RKO (cell line): Measurements from ENCODE around the gene ARSB.

Source experiments
- DNase-seq: peaks from one replicate; pipeline ENCODE4 v3.0.0-alpha.2; 2016; ENCODE audit warnings: low spot score

ARSB gene

DNA sequence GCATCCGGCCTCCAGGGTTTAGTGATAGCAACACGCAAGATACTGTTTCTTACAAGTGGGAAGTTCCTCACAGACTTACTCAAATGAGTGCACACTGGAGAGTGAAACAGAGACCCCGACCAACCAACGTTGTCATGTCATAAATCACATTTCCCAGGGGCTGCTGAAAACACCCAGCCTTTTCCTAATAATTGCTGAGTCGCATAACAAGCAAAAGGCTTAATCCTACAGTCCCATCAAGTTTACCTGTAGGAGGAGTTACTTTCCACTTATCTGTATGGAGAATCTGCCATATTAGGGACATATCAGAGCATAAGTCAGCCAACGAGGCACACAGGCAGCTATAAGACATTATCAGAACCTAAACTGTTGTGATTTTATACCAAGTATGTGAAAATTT, 180.1 kb downstream of the ARSB start:
- no peak for DNase-seq

DNA sequence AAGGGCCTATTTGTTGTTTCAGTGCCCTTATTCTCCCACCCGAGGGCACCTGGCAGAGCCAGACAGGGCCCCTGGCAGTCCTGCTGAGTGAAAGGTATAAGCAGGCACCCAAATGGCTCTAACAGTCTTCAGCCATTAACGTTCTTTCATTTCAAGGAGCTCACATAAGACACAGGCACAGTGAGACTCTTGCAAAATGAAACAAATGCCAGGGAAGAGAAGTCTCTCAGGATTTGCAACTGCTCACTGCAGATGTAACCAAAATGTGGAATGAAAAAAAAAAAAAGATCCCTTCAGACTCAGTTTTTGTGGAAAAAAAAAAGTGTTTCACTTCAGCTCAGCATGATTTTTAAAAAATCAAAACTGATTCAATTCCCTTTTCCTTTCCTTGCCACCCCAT, 181.2 kb downstream of the ARSB start:
- no peak for DNase-seq

DNA sequence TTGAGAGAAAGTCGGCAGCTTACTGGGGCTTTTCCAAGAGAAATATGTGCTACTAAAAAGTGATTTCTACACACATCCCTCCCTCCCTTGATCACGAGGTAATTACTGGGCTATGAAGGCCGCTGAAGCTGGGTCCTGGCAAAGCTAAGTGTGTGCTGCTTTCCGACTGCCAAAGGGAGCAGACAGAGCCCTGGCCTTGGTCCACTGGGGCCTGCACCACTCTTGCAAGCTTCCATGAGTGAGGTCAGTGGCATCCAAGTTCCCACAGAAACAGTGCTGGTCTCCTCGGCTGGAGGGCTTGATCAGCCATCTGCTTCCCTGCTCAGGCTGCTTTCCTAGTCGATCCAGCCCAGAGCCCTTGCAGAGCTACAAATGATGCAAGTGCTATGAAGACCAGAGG, 181.8 kb downstream of the ARSB start:
- no peak for DNase-seq

DNA sequence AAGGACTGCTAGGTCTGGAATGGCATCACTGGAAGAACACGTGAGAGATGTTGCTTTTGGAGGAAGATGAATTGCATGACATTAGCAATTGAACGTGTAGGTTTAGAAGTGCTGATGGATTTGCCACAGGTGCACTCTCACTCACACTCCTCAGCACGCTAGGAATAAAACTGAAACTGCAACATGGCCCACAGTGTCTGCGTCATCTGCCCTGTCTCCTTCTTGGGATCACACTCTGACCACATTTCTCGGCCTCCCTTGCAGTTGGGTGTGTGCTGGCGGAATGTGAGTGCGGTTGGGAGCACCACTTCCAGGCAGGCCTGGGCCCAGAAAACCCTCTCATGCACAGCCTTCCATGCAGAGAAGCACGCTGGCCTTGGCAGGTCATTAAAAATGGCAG, 183.7 kb downstream of the ARSB start:
- no peak for DNase-seq

DNA sequence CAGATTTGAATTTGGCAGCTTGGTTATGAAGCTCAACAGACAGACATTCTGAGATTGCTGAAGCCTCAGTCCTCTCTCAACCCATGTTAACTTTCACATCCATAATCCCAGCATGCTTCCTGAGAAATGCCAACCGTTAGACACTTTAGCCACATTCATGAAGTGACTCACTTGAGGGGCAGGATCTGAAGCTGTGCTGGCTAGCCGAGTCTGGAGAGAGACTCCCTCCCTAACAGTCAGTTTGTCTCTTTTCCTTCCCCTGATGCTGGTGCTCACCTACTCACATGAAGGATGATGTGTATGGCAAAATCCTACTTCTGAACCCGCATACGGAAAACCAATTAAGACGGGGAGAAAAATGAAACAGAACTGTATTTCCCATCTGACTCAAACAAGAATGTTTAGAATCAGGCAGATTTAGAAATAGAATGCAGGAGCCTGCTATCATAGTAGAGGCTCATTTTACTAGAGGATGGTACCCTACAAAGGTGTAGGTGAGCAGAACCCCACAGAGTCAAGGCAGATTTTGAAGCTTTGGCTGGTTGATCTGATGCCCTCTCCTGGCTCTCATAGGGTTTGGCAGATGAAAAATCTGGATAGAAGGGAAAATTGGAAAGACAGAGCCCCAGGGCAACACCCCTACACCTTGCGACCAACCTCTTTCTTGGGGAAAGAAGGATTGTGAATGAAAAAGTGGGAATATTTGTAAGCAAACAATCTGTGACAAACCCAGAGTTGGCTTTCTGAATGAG, 185.7 kb downstream of the ARSB start:
- DNase-seq = no peak

DNA sequence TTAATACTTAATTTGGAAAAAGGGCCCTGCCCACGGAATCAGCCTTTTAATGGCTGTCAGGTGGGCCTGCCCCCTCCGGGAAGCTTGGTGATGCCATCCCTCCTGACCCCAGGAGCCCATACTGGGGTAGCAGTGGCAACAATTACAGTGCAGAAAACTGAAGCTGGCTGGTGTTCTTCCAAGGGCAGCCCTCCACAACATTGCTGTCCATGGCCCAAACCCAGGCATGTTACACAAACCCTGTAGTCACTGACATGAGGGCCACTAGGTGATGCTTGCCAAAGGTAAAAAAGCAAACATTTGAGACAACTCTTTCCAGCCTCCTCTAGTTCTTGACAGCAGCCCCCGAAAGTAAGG, 186.5 kb downstream of the ARSB start:
- DNase-seq = no peak

DNA sequence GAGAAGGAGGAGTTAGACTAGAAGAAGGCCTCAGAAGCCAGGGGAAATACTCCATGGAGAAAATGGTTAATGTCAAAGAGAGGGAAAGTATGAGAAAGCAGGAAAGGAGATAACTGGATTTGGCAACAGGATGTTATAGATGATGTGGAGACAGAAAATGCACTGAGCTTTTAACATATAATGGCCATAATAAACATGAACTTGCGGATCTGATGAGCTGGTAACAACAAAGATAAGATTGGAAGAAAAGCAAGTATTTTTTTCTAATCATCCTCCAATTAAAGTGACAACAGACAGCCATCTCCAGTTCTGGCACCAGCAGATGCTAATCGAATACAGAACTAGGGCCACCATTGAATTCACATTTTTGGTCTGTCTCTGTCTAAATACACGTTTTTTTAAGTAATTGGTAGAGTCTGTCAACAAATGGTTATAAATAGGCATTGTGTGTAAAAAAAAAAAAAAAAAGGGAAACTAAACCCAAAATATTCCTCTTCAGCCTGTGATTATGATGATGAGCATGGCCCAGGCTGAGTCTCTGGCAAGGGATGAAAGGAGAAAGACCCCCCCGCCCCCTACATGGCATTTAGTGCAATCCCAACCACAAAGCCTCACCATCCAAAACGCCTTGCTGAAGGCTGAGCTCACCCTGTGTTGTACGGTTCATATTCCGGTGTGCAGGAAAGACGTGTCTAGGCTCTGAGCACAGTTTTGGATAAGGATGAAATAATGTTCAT, 187.0 kb downstream of the ARSB start:
- no peak for DNase-seq

DNA sequence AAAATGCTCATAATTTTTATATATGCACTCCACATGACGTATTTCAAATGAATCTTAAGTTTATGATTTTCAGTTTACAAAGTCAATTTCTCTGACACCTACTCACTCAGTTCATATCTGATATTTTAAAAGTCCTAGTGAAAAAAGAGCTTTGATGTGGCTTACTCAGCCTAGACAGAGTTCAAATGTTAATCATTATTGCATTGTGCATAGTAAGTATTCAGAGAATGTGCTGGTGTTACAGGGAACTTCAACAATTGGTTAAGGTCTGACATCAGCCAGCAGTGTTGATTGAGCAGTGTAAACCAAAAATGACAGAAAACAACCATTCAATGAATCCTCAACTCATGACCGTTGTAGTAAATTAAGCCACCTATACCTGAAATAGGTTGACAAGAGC, 189.4 kb downstream of the ARSB start:
- DNase-seq = no peak

DNA sequence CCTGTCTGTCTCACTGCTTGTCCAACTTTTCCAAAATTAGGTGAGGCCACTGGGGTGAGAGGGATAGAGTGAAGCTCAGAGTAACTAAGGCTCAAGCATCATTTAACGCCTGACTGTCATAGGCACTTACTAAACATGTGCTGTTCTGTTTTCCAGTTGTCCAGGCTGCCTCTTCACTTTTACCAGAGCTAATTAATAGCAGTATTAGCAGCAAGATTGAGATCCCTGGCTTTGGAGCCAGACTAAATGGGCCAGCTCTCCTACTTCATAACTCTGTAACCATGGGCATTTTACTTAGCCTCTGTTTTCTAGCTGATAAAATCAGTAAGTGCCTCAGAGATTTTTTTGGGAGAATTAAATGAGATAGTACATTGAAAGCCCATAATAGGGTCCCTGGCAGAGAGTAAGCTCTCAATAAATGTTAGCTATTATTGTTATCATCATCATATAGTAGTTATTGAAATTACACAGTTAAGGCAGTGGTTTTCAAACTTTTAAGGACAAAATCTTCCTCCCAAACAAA, 190.4 kb downstream of the ARSB start:
- DNase-seq = no peak

DNA sequence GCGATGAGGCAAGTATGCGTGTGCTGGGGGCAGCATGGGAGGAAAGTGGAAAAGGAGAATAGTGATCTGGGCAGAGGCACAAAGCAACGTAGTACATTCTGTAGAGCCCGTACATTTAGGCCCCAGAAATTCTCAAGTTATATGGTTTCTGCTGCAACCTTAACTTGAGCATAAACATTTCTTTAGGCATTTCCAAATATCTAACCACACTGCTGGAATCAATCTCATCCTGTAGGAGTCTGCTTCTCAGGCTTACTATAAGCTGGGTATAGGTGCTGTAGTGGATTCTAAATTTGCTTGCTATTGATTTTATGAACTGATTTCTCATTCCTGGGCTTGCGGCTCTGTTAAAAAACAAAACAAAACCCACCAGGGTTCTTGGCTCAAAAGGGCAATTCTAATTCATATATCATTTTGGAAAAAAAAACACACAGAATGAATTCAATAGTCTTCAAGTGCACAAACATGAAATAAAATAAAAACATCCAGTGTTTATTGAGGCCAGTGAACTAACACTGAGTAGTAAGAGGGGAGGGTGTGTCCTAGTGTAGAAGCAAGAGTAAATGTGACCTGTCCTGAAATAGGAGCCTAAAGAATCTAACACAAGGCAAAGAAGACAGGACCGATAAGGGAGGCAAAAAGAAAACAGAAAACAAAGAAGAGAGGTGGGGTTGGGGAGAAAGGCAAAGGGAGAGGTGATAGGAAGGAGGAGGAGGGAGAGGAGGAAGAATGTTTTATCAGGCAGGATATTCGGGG, 191.0 kb downstream of the ARSB start:
- DNase-seq = no peak

DNA sequence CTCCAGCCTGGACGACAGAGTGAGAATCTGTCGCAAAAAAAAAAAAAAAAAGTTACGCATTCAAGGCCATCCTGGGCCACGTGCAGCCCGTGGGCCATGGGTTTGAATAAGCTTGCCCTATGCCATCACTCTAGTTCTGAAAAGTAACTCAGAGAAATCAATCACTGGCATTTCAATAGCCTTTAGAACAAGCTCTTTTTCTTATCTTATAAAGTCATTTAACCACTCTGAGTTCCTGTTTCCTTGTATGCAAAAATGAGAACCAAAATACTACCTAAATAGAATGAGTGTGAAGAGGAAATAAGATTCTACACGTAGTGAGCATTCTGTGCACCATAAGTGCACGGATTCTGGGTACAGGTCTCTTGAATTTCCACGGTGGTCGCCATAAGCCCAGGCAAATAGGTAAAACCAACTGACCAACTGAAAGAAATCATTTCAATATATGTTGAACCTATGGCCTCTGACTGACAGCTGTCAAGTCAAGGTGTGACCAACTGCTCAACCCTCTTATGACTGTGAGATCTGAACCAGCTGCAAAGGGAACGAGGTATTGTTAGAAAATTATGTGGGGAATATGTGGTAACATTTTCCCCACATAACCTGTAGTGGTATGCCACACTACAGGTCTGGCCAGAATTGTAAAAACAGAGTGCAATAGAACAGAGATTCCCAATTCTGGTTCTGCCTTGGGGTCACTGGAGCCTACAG, 192.6 kb downstream of the ARSB start:
- no peak for DNase-seq

DNA sequence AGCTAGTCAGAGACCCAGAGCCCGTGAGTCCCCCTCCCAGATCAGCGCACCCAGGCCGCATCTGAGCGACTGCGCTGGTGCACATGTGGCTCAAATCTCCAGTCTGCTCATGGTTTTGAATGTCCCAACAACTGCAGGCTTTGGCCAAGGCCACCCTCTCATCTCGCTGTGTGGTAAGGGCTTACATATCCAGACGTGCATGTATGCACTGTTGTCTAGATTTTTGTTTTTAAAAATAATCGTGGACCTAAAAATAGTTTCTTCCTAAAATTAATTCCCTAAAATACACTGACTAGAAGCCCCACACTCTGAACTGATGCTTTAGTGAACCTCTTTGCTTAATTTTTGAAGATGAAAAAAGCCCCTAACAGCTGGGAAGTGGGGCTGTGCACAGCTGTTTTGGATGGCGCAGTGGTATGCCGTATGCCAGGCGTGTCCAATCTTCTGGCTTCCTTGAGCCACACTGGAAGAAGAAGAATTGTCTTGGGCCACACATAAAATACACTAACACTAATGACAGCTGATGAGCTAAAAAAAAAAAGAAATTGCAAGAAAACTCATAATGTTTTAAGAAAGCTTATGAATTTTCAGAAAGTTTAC, 193.5 kb downstream of the ARSB start:
- no peak for DNase-seq

DNA sequence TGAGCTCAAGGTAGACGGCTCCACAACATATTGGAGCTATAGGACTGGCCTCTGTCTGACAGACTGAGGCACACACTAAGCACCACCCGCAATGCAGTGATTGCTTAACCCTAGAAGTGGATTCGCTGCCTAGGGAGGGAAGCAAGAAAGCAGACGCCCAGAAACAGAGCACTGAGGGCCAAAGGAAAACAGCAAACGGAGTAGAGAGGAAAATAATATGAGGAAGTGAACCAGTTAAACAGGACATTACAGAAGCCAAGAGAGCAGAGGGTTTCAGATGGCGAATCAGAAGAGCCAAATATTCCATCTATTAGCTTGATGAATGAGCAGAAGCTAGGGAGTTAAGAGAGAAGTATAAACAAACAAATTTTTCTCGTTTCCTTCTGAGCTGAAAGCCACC, 197.3 kb downstream of the ARSB start:
- no peak for DNase-seq

DNA sequence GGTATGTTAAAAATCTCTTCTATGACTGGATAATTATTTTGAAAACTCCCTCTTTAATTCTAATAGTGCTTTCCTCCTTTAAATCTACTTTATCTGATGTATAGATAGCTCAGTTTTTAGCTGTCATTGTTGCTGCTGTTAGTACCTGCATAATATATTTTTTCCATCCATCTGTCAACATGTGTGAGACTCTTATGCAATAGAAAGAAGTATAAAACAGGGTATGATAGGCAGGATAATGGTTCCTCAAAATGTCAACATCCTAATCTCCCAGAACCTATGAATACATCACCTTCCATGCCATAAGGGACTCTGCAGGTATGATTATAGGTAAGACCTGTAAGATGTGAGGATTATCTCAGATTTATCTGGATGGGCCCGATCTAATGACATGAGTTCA, 199.7 kb downstream of the ARSB start:
- no peak for DNase-seq

DNA sequence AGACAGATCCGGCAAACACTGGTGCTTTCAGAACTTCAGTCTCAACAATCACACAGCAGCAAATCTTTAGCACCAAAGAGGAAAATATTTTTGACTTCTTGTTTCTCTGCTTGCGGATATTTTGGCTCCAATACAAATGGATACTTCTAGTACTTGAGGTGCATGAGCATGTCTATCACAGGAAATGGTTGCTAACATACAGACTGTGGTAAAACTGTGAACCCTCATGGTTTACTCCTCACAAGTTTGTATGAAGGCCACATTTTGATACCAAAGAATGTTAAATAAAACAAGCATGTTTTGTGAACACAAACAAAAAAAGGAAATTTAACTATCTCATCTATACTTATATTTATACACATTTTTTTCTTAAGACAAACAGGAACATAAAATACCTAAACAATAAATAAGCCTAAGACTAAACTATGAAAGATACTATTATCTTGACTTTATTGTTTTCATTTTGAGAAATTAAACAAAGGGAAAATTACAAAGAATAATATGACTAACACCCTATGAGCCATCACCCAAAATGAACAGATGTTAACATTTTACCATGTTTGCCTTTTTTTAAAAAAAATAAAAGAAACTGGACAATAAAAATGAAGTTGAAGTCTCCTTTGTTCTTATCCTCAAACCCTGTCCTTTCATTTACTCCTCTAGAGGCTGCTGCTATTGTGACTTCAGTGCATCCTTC, 201.5 kb downstream of the ARSB start:
- DNase-seq = no peak

DNA sequence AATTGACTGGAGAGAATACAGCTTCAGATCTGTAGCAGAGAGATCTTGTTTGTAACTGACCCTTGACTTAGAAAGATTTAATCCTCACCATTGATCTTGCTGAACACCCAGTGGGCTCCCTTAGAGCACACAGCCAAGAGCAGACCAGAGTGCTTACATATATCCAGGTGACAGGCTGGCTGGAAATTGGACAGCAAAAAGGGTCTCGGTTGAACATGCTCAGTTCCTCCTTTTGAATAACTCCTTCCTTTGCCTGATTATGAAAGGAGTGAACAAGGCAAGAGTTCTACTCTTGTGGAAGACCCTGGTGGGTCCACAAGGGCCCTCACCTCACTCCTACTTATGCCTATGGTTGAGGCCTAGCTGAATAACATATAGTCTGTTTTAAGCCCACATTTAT, 202.4 kb downstream of the ARSB start:
- DNase-seq = no peak

DNA sequence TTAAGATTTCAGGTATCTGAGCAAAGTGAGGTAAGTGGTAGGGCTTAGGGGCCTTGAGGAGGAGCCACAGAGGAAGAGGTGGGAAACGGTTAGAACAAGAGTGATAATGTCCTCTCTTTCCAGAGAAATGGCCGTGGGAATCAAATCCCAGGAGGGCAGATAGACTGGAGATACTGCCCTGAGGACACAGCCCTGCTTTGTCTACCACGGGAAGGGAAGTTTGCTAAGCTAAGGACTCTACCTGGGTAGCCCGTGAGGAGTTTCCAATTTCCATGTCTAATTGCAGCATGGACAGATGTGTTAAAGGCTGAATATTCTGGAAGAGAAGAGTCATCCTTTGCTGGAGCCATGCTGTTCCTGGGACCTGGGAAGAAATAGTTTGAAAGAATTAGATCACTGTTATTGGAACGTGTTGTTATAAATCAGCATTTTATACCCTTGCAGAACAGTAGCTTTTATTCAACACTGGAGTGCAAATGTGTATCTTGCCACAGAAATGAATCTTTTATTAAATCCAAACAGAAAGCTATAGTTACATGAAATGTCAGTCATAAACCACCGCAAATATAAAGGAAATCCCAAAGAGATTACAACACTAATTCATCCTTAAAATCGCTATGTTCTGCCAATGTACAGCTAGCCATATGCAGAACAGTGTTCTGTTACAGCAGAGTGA, 203.4 kb downstream of the ARSB start:
- no peak for DNase-seq

DNA sequence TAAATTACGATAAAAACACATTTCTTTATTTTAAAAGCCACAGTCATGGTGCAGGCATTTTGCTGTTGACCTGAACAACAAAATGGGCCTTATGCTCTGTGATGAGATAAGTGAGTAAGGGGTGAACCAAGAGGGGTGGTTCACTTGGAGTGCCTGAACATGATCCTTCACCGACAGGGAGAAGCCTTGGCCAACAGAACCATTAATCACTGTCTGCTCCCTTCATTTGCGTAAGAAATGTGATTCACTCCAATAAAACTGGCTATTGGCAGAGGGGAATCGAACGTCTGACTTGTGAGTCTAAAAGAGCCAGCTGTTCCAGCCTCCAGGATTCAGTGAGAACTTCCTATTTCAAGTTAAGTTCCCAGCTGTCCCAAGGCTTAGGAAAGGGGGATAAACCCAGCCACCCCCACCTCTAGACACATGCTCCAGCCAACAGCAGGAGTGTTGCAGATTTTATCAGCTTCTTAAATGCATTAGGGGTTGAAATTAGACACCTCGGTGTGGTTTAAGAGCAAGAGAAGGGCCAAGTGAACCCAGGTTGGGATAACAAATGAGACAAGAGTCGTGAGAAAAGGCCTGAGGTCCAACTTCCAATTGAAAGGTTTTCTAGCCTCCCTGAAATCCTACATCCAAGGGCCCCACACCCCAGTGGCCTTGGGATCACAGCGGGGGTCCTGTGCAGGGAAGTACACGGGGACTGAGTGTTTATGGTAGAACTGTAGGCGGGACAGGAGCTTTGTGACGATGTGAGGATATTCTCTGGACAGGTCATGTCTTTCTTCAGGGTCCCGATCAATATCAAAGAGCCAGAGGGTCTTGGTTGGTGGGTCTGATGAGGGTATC, 205.1 kb downstream of the ARSB start:
- DNase-seq = peak; percentile 22

DNA sequence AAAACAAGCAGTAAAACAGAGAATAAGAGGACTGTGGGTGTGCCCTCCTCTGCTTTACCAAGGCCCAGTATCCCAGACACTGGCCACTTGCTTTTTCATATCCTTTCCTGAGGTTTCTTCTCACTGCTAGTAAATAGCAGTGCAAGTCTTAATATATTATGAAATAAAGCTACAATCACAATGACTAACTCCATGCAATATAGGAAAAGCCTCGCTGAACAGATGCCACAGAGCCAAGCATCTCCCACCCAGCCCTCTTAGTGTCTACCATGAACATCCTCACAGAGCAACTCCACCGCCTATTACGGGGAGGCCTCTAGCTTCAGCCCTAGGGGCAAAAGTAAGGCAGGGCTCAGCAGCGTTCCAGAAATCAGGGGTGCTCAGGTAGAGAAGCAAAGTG, 205.8 kb downstream of the ARSB start:
- no peak for DNase-seq

DNA sequence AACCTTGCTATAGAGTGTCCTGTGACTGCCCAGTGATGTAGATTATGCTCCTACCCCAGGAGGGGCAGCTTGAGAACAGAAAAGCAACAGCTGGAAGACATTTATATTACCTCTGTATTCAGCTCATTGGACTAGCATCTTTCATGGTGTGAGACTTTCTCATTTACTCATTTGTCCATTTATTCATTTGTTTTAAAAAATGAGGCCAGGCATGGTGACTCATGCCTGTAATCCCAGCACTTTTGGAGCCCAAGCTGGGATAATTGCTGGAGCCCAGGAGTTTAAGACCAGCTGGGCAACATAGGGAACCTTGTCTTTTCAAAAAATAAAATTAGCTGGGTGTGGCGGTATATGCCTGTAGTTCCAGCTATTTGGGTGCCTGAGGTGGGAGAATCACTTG, 206.6 kb downstream of the ARSB start:
- no peak for DNase-seq
